ENCODE measurements around the gene CTDNEP1.
"Not testable (repeated sequence)": the region's sequence is repeated elsewhere in the genome, so short reads cannot be mapped to it uniquely, and the experiment has no call there.

The CTDNEP1 gene

DNA sequence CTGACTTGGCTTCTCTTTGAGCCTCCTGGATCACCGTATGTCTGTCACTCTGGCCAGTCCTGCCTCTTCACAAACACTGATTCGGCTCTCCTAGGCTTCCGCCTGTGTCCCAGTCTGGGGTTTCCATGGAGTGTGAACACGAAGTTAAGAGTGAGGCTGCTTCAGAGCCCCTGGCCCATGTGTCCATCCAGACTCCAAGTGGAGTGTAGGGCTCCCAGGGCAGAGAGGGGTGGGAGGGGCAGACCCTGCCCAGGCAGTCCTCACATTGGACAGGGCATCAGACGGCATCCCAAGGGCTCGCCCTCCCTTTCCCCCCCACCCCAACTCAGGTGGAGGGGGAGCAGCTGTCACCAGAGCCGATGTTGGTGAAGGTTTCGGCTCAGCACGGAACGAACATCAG lies 7.7 kb downstream of the CTDNEP1 start:
- DNase-seq, result not testable (repeated sequence)

DNA sequence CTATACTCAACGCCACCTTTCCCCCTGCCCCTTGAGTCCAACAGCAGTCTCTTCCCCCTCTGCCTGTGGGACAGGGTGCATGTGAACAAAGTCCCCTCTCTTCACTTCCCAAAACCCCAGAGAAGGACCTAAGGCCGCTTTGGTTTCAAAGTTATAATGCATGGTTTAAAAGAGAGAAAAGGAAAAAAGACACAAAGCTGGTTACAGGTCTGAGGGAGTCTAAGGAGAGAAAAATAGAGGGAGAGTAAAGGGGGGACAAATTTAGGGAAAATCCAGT lies 8.1 kb downstream of the CTDNEP1 start:
- no peak for DNase-seq

DNA sequence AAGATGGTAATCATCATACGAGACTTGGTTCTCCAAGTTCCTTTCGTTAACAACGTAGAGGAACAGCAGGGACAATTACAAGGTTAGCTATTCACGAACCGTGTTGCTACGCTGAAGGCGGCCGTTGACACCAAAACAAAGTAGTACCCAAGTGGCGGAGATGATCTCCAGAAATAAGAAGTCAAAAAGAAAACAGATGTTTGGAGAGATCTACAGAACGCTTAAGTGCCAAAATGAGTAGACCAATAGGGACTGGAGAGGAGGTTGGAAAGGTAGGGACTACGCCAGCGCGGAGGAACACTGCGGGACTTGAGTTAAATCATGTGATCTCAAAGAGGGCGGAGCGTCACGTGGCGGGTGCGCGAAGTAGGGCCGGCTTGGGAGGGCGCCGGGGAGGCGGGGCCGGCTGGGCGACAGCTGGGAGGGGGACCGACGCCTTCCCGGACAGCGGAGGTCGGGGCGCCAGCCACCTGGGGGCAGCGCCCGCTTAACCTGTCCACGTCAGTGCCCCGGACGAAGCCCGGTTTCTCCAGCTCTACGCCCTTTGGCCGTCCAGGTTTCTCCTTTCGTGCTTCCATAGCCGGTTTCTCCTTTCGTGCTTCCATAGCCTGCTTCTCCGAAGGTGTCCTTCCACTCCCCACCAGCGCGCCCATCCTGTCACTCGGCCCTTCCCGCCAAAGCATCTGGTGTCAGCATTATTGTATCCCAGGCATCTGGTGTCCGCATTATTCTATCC lies 8.6 kb downstream of the CTDNEP1 start:
- DNase-seq, result peak; percentile 71 to 93

DNA sequence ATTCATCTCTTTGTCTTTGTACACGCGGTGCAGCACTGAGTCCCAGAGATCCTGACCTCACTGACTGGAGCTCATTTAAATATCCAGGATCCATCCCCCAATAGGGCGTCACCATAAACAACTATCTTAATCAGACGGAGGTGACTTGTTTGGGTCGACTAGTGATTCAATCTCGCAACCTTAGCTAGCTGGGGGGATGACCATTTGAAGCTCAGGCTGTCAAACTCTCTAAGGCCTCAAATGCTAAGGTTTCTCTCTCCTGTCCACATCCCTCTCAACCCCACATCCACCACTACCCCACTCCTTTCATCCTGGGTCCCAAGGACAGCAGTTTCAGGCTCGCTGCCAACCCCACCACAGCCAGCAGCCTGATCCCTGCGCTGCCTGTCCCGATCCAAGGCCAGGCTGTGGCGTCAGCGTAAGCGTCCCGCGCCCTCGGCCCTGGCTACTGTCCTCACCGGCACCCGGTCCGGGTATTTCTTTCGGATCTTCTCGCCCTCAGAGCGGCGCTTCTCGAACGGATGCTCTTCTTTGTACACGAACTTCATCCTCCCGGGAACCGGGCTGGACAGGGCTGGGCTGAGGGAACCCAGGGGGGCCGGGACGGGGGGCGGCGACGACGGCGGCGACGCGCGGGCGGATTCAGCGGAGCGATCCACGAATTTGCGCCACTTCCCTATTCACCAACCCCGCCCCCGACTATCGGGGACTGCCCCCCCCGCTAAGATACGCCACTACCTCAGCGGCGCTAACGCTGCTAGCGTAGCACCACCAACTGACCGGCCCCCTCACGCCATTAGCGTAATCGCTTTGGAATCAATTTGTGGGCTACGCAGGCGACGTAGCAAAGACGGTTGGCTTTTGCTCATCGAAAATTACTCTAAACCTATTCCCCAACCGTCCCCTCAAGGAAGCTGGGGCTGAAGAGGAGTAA lies 9.5 kb downstream of the CTDNEP1 start, which contains the start of gene GABARAP:
Gene GABARAP (minus strand): TSS at position 667 of the 934 bp plus-strand sequence. CDS start 119 bp downstream, at position 548.
- peak; percentile 59 to 80 for DNase-seq

DNA sequence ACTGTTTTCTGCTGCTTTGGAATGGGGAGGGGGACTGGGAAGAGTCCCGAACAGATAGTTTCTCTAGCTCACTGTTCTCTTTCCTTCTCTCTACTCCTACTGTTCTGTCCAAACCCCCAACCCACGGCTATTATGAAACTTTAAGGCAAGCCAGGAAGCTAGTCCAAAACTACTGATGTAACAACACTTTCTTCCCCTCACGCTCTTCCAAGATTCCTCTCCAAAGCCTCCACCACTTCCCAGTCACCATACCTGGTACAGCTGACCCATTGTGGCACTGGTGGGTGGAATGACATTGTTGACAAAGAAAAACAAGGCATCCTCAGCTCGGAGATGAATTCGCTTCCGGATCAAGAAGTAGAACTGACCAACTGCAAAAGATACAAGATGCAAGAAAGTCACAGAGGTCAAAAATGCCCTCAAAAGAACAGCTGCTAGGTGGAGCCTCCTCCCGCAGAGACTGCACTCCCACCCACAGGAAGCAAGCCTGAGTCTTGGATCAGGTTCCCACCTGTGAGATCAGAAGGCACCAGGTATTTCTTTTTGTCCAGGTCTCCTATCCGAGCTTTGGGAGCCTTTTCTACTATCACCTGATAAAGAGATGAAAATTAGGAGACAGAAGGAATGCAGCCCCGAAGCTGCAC lies 10.3 kb downstream of the CTDNEP1 start:
- no peak for DNase-seq

DNA sequence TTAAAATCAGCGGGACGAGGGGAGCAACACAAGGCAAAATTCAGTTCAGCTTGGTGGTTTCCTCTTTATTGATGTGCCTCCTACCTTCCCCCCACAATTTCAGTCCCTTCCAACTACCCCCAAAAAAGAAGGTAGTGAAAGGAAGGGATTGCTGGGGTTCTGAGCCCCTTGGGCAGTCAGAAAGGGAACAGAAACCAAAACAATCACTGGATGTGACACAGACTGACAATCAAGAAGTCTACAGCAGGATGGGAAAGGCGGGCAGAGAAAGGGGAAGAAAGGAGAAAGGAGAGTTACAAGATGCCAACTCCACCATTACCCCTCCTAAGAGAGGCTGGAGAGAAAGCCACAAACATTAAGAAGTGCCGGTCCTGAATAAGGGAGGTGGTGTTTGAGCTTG lies 11.2 kb downstream of the CTDNEP1 start:
- no peak for DNase-seq

DNA sequence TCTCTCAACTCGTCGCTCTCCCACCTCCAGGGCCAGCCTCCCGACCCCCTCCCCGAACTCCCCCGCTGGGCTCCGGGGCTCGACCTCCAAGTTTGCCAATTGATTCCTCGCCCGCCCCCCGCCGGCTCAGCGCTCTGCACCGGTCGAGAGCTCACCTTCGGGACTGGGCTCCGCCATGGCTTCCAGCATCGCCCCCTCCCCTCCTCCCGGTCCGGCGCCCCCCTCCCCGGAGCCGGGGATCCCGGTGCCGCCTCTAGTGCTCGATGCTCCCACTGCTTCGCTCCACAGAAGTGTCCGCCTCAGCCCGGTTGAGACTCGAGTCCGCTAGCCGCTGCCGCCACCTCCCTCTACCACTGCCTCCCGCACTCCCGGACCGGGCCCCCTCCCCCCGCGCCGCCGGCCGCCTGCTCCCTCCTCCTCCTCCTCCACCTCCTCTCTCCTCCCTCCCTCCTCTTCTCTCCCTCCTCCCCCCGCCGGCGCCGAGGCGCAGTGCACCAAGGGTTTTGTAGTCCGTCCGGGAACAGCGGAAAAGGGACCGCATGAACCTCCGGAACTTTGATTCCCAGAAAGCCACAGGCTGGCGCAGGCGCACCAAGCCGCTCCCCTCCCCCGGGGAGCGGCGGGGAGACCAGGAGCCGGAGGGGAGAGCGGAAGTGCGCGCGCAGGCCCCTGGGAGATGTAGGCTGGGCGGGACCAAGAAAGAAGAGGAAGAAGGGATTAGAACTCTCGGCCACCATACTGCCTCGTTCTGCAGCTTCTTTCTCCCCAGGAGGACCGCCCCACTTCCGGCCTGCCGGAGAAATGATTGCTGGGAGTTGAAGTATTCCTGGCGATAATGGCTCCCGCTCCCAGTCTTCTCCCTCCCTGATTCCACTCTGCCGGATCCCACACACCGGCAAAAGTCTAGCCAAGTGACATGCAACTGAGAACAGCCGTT lies 12.2 kb downstream of the CTDNEP1 start, which contains the start of gene PHF23:
Gene PHF23 (minus strand): TSS at position 367 of the 937 bp plus-strand sequence. CDS start 178 bp downstream, at position 189.
- DNase-seq, result peak; percentile 88 to 92

DNA sequence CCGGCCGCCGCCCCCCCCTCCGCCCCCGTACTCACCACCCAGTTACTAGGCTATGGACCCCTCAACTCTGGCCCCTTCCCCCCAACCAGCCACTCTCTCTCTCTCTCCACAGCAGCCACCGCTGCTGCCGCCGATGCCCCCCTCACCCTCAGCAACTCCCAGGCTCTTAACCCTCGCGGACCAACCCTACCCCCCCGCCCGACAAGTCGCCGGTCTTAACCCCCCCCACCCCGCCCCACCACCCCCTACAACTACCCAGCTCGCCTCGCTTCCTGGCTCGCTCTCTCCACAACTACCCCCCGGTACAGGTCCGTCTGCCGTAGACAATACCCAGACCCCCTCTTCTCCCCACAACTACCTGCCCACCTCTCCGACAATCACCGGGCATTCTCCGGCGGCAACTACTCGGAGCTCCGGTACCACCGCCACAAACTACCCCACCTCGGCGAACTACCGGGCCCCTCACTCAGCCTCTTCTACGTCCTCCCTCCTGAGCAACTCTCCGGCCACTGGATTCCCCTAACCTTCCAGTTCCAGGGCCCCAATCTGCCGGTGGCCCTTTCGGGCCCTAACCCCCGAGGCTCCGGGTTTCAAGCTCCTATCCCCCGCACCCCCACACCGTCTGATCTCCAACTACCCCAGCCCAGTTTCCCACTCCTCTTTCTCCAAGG lies 13.0 kb downstream of the CTDNEP1 start:
- no peak for DNase-seq

DNA sequence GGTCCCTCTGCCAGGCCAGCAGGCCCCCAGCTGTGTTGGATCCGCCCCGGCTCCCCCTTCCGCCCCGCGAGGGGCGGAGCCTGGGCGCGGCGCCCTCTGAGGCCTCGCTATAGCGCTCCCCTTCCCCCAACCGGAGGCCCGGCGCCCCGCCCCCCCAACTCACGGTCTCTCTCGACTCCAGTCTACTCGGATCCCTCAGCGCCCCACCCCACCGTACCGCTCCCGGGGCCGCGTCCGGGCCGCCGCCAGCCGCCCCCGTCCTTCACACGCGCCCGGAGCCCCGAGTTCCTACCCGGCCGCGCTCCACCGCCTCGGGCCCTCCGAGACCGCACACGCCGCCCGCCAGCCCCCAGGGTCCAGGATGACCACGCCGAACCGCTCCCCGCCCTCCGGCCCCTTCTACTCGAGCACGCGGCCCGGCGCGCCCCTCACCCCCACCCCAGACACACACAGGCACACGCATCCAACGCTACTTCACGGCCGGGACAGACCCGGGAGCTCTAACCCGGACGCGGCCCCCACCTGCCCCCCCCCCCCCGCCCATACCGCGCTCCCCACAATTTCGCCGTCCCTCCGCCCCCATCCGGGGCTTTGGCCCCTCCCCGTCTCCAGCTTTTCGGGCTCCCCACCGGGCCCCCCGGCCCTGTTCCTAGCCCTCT lies 13.6 kb downstream of the CTDNEP1 start:
- no peak for DNase-seq

DNA sequence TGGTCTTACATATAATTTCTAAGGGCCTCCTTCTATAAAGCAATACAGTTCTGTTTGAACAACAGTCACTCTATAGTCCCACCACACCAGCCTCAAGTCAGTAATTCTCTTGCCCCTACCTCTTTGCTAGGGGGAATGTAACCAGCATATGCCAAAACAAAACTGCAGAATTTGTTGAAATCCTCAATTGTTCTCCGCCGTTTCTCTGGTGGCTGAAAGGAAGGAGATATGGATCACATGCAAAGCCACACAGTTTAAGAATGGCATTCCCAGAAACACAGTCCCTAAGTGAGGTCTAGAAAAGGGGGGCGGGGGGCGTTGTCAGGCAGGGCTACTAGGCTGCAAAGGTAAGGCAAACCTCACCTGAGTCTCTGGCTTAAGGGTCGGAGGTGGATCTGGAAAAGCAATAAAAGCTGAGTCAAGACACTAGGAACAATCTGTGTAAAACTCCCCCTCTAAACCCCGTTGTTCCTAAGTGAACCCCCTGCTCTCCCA lies 14.2 kb downstream of the CTDNEP1 start:
- DNase-seq, result no peak

DNA sequence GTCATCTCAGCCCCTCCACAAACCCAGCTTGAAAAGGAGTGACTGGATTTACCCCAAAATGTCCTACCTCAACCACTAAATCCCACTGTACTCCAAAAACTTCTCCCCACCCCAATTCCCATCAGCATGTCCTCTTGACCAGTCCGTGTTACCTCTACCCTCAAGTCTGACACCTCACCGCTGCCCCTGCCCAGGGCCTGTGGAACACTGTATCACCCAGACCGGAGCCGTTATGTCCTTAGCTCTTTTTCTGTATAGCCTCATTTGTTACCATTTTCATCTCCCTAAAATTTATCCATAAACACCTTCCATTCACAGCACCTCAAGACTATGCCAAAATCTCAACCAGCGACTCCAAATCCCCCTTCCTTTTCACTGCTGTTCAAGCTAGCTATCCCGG lies 14.7 kb downstream of the CTDNEP1 start:
- DNase-seq, result no peak

DNA sequence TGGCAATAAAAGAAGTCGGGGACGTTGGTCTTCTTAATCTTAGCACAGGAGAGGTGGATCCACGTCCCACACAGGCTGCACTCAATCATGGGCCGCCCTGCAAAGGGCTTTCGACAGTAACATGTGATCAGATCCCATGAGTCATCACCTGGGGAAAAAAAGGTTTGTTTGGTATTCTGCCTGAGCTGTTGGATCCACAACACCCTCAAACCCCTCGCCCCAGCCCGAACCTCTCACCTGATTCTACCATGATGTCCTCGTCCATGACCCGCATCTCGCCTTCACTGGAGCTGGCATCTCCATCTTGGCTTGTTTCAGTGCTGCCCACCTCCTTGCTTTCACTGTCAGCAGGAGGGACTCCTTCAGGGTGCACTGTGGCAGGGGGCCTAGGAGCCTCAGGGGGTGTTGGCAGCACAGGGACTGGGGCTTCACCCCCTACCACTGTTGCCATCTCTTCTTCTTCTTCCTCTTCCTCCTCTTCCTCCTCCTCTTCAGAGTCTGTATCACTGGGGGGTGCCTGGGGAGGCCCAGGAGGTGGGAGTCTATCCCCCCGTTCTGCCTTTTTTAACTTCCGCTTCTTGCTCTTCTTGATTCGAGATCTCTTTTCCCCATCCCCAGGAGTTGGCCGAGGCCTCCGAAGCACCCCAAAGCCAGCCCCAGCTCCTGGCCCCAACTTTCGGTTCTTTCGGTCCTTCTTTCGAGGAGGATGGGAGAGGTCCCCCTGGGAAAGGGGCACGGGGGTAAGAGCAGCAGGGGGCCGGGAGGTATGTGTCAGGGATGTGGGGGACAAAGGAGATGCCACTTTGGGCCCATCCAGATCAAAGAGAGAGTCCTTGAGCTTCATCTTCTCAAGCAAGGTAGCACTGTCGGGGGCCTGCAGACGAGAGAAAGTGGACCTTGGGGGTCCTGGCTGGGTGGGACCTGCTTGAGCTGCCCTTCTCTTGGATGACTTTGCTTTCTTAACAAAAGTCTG lies 15.6 kb downstream of the CTDNEP1 start:
- DNase-seq, result no peak

DNA sequence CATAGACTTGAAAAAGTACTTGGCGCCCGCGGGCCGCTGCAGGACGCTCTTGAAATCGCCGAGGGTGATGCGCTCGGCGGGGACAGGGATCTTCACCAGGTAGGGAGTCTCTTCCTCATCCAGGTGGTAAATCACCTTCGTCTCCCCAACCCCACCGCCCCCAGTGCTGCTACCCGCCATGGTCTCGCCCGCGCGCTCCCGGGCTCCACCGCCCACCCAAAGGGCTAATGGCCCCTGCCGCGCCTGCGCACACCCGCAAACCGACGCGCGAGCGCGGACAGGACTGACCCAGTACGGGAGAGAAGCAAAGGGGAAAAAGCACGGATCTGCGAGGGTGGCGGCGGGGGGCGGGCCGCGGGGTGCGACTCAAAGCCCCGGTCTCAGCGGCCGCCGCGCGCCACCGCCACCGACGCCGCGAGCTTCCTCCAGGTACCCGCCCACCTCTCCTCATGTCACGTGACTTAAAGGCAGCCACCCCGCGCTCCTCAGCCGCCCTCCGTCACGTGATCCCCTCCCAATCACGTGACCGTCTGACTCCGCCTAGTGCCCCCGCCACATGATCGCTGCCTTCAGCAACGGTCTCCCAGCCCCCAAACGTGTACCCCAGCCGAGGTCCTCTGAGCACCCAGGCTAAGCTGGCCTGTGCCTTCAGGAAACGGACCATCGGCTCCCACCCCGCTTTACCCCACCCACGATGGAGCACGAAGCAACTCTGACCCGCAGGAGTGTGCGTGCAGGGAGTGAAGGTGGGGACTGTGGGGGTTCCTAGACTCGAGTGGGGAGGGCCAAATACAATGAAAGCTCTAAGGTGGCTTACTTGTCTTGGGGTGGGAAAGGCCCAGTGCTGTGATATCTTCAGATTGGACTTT lies 17.2 kb downstream of the CTDNEP1 start, which contains the start of gene DVL2:
Gene DVL2 (minus strand): TSS at position 435 of the 869 bp plus-strand sequence. CDS start 255 bp downstream, at position 180.
- DNase-seq, result peak; percentile 53 to 68

DNA sequence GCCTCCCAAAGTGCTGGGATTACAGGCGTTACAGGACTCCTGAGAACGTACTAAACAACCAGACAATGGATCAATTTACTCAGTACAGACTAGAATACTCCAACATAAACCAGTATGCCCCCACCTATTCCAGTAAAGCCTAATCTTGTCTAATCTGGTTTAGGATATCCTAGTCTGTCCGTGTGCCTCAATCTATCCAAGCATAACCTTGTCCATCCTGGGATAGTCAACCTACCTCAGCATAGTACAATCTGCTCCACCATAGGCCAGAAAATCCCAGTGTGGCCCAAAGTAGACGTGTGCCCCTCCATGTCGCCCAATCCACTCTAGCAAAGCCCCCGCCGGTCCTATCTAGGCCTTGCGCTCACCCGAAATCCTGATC lies 17.8 kb downstream of the CTDNEP1 start:
- DNase-seq, result no peak

DNA sequence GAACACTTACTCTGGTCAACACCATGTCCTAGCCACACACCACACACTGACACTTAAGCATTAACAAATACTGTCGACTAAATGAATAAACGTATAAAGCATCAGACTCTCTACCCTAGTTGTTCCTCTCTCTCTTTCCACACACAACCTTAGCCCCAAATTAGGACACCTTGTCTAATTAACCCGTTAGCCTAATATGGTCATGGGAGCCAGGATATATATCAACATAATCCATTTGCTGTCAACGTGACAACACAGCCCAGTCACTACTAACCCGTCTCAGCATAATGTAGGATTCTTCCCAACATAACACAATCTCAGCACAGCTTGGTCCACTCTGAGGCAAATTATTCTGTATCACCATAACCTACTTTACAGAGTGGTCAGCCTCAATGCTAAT lies 19.4 kb downstream of the CTDNEP1 start:
- no peak for DNase-seq

DNA sequence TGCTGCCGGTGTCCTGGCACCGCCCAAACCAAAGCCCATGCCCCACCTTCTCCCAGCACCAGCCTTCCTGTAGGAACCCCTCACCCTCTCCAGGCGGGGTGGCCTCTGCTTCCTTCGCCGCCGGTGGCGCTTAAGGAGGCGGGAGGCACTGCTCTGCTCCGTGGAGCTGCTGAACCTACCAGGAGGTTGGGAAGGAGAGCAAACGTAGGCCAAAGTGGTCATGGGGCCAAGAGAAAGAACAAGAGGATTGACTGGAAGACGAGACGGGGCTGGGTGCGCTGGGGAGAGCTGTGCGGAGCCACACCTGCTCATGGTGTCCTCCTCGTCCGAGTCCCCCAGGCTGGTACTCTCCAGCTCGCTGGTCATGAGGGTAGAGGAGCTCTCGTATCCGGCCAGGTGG lies 22.0 kb downstream of the CTDNEP1 start:
- DNase-seq, result no peak

DNA sequence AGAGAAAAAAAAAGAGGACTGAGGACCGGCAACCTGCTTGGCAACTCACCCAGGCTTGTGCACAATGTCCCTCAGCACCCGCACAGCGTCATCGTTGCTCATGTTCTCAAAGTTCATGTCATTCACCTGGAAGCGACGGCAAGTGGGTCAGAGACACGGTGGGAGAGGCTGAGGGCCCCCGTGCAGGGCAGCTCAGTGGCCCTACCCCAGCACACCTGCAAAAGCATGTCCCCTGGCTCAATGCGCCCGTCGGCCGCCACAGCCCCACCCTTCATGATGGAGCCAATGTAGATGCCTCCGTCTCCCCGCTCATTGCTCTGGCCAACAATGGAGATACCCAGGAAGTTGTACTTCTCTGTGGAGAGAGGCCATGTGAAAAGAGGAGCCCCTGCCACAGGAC lies 22.6 kb downstream of the CTDNEP1 start:
- DNase-seq, result no peak
